ENCODE measurements around the gene CMIP.

CMIP gene

GRCh38 chr16:81456523-81457325 lies 12.1 kb downstream of the CMIP start:
- Histone ChIP-seq H3K27ac (no peak overlapping the region), H3K27me3 (replicated peaks) (no peaks in the 10 kb centered on the region), H3K36me3 (replicated peaks) (no peaks in the 10 kb centered on the region), H3K4me3 (ENCODE audit: low read depth, low read length) (no peak overlapping the region)
- in situ Hi-C loops (cut with HindIII; ENCODE audit: low pct_ligation_motif_present, low sequenced_read_pairs), result no loop called here
- TF ChIP-seq CTCF (IDR thresholded peaks at IDR 0.05; ENCODE audit: low read depth, low read length, missing control alignments), result no peak
- DNase-seq, result no peak

GRCh38 chr16:81457326-81458133 lies 12.9 kb downstream of the CMIP start:
- in situ Hi-C loops (cut with HindIII; ENCODE audit: low pct_ligation_motif_present, low sequenced_read_pairs), result no loop called here
- peak; percentile 42 for DNase-seq
- Histone ChIP-seq H3K27ac (no peak overlapping the region), H3K27me3 (replicated peaks) (no peaks in the 10 kb centered on the region), H3K4me3 (ENCODE audit: low read depth, low read length) (no peak overlapping the region), H3K36me3 (replicated peaks) (no peaks in the 10 kb centered on the region)
- no peak for TF ChIP-seq CTCF (IDR thresholded peaks at IDR 0.05; ENCODE audit: low read depth, low read length, missing control alignments)

GRCh38 chr16:81458149-81458669 lies 13.6 kb downstream of the CMIP start:
- in situ Hi-C loops (cut with HindIII; ENCODE audit: low pct_ligation_motif_present, low sequenced_read_pairs), result no loop called here
- DNase-seq, result no peak
- no peaks in the 10 kb centered on the region for H3K27me3 ChIP-seq (replicated peaks)
- TF ChIP-seq CTCF (IDR thresholded peaks at IDR 0.05; ENCODE audit: low read depth, low read length, missing control alignments), result no peak
- H3K36me3 ChIP-seq (replicated peaks), result no peaks in the 10 kb centered on the region
- H3K4me3 ChIP-seq (ENCODE audit: low read depth, low read length), result no peak overlapping the region
- H3K27ac ChIP-seq, result no peak overlapping the region

- no peak for DNase-seq
- no peaks in the 10 kb centered on the region for H3K36me3 ChIP-seq (replicated peaks)
- no peak for TF ChIP-seq CTCF (IDR thresholded peaks at IDR 0.05; ENCODE audit: low read depth, low read length, missing control alignments)
These were observed 14.4 kb downstream of the CMIP start for GRCh38 chr16:81458827-81459598.

GRCh38 chr16:81460075-81460474 lies 15.5 kb downstream of the CMIP start:
- no peaks in the 10 kb centered on the region for H3K27me3 ChIP-seq (replicated peaks)
- no peak overlapping the region for H3K4me3 ChIP-seq (ENCODE audit: low read depth, low read length)
- no peak for TF ChIP-seq CTCF (IDR thresholded peaks at IDR 0.05; ENCODE audit: low read depth, low read length, missing control alignments)
- in situ Hi-C loops (cut with HindIII; ENCODE audit: low pct_ligation_motif_present, low sequenced_read_pairs), result no loop called here
- H3K27ac ChIP-seq, result no peak overlapping the region
- DNase-seq, result no peak
- no peaks in the 10 kb centered on the region for H3K36me3 ChIP-seq (replicated peaks)

More at GRCh38 chr16:81458827-81459598, 14.4 kb downstream of the CMIP start:
- no peak overlapping the region for H3K27ac ChIP-seq
- no peak overlapping the region for H3K4me3 ChIP-seq (ENCODE audit: low read depth, low read length)
- in situ Hi-C loops (cut with HindIII; ENCODE audit: low pct_ligation_motif_present, low sequenced_read_pairs), result no loop called here
- no peaks in the 10 kb centered on the region for H3K27me3 ChIP-seq (replicated peaks)
